Measurements from ENCODE around the gene SP140L.

DNA sequence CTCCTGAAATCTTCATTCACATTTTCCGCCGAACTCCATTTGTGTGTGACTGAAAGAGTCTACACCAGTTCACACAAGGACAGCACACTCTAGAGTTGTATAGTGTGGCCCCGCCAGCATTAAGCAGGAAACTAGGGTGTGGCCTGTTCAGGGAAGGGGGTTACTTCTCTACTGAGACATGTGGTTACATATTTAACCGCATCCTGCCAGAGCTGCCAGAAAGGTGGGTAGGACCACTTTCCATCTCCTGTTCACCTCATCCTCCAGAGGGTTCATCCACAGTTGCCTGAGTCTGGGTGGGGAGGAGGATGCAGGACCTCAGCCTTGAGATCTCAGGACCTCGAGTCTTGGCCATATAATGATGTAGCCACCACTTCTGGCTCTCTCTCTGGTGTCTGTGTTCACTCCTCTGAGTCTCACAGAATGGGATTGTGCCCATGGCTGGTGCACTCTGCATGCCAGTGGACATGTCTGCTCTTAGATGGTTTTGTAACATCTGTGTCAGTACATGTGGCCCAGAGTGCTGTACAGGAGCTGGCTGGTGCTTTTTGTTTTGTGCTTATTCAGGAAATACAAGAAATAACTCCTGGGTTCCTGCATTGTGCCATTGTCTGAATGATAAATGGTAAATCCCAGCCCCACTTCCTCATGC is 7.7 kb upstream of the SP140L start:
- TF ChIP-seq, protein P1, sequence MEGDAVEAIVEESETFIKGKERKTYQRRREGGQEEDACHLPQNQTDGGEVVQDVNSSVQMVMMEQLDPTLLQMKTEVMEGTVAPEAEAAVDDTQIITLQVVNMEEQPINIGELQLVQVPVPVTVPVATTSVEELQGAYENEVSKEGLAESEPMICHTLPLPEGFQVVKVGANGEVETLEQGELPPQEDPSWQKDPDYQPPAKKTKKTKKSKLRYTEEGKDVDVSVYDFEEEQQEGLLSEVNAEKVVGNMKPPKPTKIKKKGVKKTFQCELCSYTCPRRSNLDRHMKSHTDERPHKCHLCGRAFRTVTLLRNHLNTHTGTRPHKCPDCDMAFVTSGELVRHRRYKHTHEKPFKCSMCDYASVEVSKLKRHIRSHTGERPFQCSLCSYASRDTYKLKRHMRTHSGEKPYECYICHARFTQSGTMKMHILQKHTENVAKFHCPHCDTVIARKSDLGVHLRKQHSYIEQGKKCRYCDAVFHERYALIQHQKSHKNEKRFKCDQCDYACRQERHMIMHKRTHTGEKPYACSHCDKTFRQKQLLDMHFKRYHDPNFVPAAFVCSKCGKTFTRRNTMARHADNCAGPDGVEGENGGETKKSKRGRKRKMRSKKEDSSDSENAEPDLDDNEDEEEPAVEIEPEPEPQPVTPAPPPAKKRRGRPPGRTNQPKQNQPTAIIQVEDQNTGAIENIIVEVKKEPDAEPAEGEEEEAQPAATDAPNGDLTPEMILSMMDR (IDR thresholded peaks at IDR 0.05): no peak
- TF ChIP-seq POLR2A (IDR thresholded peaks at IDR 0.05): no peak
- TF ChIP-seq EP300 (IDR thresholded peaks at IDR 0.05): no peak

Data from ovary (tissue), 3 donors.